B cell (primary cell): ENCODE data around the gene BLACAT1.
"Not testable (repeated sequence)": the region's sequence is repeated elsewhere in the genome, so short reads cannot be mapped to it uniquely, and the experiment has no call there.

Source experiments
- EZH2 ChIP-seq: IDR thresholded peaks from 2 replicates; pipeline ENCODE4 v1.6.1; 2012; ENCODE audit warnings: borderline replicate concordance, low read depth, mild to moderate bottlenecking, moderate library complexity, low read length; ENCODE audit not compliant: insufficient read depth, poor library complexity, severe bottlenecking
- TF ChIP-seq, protein P1 (sequence below): fragments of 200-600 bp; IDR thresholded peaks from one replicate; pipeline ENCODE4 v1.8.0; 2022; ENCODE audit warnings: antibody characterized with exemption, mild to moderate bottlenecking

DNA sequence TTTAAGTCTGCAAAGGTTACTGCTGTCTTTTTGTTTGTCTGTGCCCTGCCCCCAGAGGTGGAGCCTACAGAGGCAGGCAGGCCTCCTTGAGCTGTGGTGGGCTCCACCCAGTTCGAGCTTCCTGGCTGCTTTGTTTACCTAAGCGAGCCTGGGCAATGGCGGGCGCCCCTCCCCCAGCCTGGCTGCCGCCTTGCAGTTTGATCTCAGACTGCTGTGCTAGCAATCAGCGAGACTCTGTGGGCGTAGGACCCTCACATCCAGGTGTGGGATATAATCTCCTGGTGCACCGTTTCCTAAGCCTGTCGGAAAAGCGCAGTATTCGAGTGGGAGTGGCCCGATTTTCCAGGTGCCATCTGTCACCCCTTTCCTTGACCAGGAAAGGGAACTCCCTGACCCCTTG lies 49.6 kb downstream of the BLACAT1 start:
- TF ChIP-seq, protein P1, sequence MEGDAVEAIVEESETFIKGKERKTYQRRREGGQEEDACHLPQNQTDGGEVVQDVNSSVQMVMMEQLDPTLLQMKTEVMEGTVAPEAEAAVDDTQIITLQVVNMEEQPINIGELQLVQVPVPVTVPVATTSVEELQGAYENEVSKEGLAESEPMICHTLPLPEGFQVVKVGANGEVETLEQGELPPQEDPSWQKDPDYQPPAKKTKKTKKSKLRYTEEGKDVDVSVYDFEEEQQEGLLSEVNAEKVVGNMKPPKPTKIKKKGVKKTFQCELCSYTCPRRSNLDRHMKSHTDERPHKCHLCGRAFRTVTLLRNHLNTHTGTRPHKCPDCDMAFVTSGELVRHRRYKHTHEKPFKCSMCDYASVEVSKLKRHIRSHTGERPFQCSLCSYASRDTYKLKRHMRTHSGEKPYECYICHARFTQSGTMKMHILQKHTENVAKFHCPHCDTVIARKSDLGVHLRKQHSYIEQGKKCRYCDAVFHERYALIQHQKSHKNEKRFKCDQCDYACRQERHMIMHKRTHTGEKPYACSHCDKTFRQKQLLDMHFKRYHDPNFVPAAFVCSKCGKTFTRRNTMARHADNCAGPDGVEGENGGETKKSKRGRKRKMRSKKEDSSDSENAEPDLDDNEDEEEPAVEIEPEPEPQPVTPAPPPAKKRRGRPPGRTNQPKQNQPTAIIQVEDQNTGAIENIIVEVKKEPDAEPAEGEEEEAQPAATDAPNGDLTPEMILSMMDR, result not testable (repeated sequence)
- TF ChIP-seq EZH2, result not testable (repeated sequence)
